IgD-negative memory B cell (primary cell): ENCODE data around the gene FBXW5. TPM values are rescaled to one million over a fixed set of nuclear protein-coding genes. Genes with fewer than 3 reads are reported as not detected.

Experiments used
- H3K27ac Mint-ChIP-seq, 3 donors: one replicate each; pipeline ENCODE4 v1.8.0; 2020 to 2022; ENCODE audit warnings: mild to moderate bottlenecking in 3 of 3, mixed read lengths in 3 of 3, moderate library complexity in 1 of 3
- H3K27me3 Mint-ChIP-seq: one replicate; pipeline ENCODE4 v1.8.0; 2021; ENCODE audit warnings: mixed read lengths
- H3K36me3 Mint-ChIP-seq: one replicate; pipeline ENCODE4 v1.8.0; 2020; ENCODE audit warnings: mild to moderate bottlenecking, mixed read lengths
- H3K4me1 Mint-ChIP-seq, 3 donors: one replicate each; pipeline ENCODE4 v1.8.0; 2020 to 2022; ENCODE audit warnings: mixed read lengths in 3 of 3, mild to moderate bottlenecking in 1 of 3
- H3K4me3 Mint-ChIP-seq, 4 donors: one replicate each; pipeline ENCODE4 v1.8.0; 2020 to 2022; ENCODE audit warnings: mild to moderate bottlenecking in 4 of 4, mixed read lengths in 4 of 4, moderate library complexity in 3 of 4
- H3K9me3 Mint-ChIP-seq, 3 donors: one replicate each; pipeline ENCODE4 v1.8.0; 2020 to 2021; ENCODE audit warnings: mixed read lengths in 3 of 3, mild to moderate bottlenecking in 1 of 3
- polyA plus RNA-seq: library from polyadenylated mRNA; unstranded; fragments of 300-500 nt; fragmentation: Illumina TruSeq; gene quantifications from one replicate; pipeline ENCODE4 v1.2.3, GENCODE V29; 2021

The FBXW5 gene
- polyA plus RNA-seq, 1 donor from 2014 or later, result 108 TPM

GRCh38 chr9:136927343-136928271 is 16.9 kb downstream of the FBXW5 start:
- peak overlapping the region in 1 of 3 donors; percentile 87 for H3K27ac Mint-ChIP-seq
- H3K9me3 Mint-ChIP-seq, result no peaks in the 10 kb centered on the region

GRCh38 chr9:136926749-136927148 is 17.8 kb downstream of the FBXW5 start:
- H3K36me3 Mint-ChIP-seq, result peaks cover 2% of the 10 kb centered on the region
- no peaks in the 10 kb centered on the region for H3K9me3 Mint-ChIP-seq
- no peak overlapping the region for H3K27ac Mint-ChIP-seq
- H3K27me3 Mint-ChIP-seq, result no peaks in the 10 kb centered on the region
- peaks cover 6 to 8% (median 6%) of the 10 kb centered on the region in 3 donors for H3K4me1 Mint-ChIP-seq
- no peak overlapping the region for H3K4me3 Mint-ChIP-seq

More at GRCh38 chr9:136927343-136928271, 16.9 kb downstream of the FBXW5 start:
- Mint-ChIP-seq H3K36me3 (peaks cover 4% of the 10 kb centered on the region), H3K4me1 (peaks cover 7 to 11% (median 10%) of the 10 kb centered on the region in 3 donors), H3K27me3 (no peaks in the 10 kb centered on the region), H3K4me3 (peak overlapping the region in 1 of 4 donors; percentile 50)

- Mint-ChIP-seq H3K27ac (no peak overlapping the region), H3K4me3 (no peak overlapping the region), H3K36me3 (peaks cover 2% of the 10 kb centered on the region), H3K9me3 (no peaks in the 10 kb centered on the region), H3K4me1 (peaks cover 5 to 8% (median 5%) of the 10 kb centered on the region in 3 donors), H3K27me3 (no peaks in the 10 kb centered on the region)
Measured at GRCh38 chr9:136926154-136926704, 18.3 kb downstream of the FBXW5 start.

- H3K27ac Mint-ChIP-seq, result no peak overlapping the region
- no peak overlapping the region for H3K4me3 Mint-ChIP-seq
- H3K27me3 Mint-ChIP-seq, result no peaks in the 10 kb centered on the region
- no peaks in the 10 kb centered on the region for H3K9me3 Mint-ChIP-seq
- H3K36me3 Mint-ChIP-seq, result peaks cover 2% of the 10 kb centered on the region
- peaks cover 5 to 8% (median 5%) of the 10 kb centered on the region in 3 donors for H3K4me1 Mint-ChIP-seq
Measured at GRCh38 chr9:136925414-136926153, 19.0 kb downstream of the FBXW5 start.

- peak overlapping the region in 1 of 3 donors; percentile 50 for H3K27ac Mint-ChIP-seq
- peaks cover 4% of the 10 kb centered on the region for H3K36me3 Mint-ChIP-seq
- no peaks in the 10 kb centered on the region for H3K9me3 Mint-ChIP-seq
Measured at GRCh38 chr9:136923881-136924280, 20.7 kb downstream of the FBXW5 start.

GRCh38 chr9:136922540-136922939 is 22.0 kb downstream of the FBXW5 start:
- peaks cover 0 to 2% (median 0%) of the 10 kb centered on the region in 3 donors for H3K4me1 Mint-ChIP-seq
- H3K36me3 Mint-ChIP-seq, result peaks cover 2% of the 10 kb centered on the region
- H3K27ac Mint-ChIP-seq, result no peak overlapping the region
- H3K9me3 Mint-ChIP-seq, result no peaks in the 10 kb centered on the region
- no peaks in the 10 kb centered on the region for H3K27me3 Mint-ChIP-seq
- H3K4me3 Mint-ChIP-seq, result no peak overlapping the region

More at GRCh38 chr9:136923881-136924280, 20.7 kb downstream of the FBXW5 start:
- peaks cover 3 to 6% (median 3%) of the 10 kb centered on the region in 3 donors for H3K4me1 Mint-ChIP-seq
- no peaks in the 10 kb centered on the region for H3K27me3 Mint-ChIP-seq
- H3K4me3 Mint-ChIP-seq, result no peak overlapping the region

- no peaks in the 10 kb centered on the region for H3K27me3 Mint-ChIP-seq
- no peak overlapping the region for H3K4me3 Mint-ChIP-seq
- H3K27ac Mint-ChIP-seq, result no peak overlapping the region
- H3K9me3 Mint-ChIP-seq, result no peaks in the 10 kb centered on the region
- H3K36me3 Mint-ChIP-seq, result peaks cover 3% of the 10 kb centered on the region
- H3K4me1 Mint-ChIP-seq, result no peaks in the 10 kb centered on the region
Measured at GRCh38 chr9:136921718-136922117, 22.8 kb downstream of the FBXW5 start.

- peaks cover 3% of the 10 kb centered on the region for H3K36me3 Mint-ChIP-seq
Measured at GRCh38 chr9:136921307-136921706, 23.2 kb downstream of the FBXW5 start.

GRCh38 chr9:136920734-136921231 is 23.8 kb downstream of the FBXW5 start:
- H3K4me1 Mint-ChIP-seq, result no peaks in the 10 kb centered on the region
- no peaks in the 10 kb centered on the region for H3K9me3 Mint-ChIP-seq
- no peak overlapping the region for H3K27ac Mint-ChIP-seq
- H3K27me3 Mint-ChIP-seq, result no peaks in the 10 kb centered on the region
- H3K36me3 Mint-ChIP-seq, result peaks cover 3% of the 10 kb centered on the region
- no peak overlapping the region for H3K4me3 Mint-ChIP-seq

More at GRCh38 chr9:136921307-136921706, 23.2 kb downstream of the FBXW5 start:
- Mint-ChIP-seq H3K4me3 (no peak overlapping the region), H3K4me1 (no peaks in the 10 kb centered on the region), H3K9me3 (no peaks in the 10 kb centered on the region), H3K27ac (no peak overlapping the region), H3K27me3 (no peaks in the 10 kb centered on the region)

- no peaks in the 10 kb centered on the region for H3K4me1 Mint-ChIP-seq
- H3K9me3 Mint-ChIP-seq, result no peaks in the 10 kb centered on the region
- peak overlapping the region in 1 of 3 donors; percentile 57 for H3K27ac Mint-ChIP-seq
- H3K4me3 Mint-ChIP-seq, result peak overlapping the region in 1 of 4 donors; percentile 23
- peaks cover 3% of the 10 kb centered on the region for H3K36me3 Mint-ChIP-seq
- H3K27me3 Mint-ChIP-seq, result no peaks in the 10 kb centered on the region
Measured at GRCh38 chr9:136920069-136920468, 24.5 kb downstream of the FBXW5 start.

GRCh38 chr9:136917902-136918301 is 26.6 kb downstream of the FBXW5 start:
- H3K9me3 Mint-ChIP-seq, result no peaks in the 10 kb centered on the region
- no peaks in the 10 kb centered on the region for H3K4me1 Mint-ChIP-seq
- H3K36me3 Mint-ChIP-seq, result peaks cover 3% of the 10 kb centered on the region
- H3K4me3 Mint-ChIP-seq, result no peak overlapping the region
- no peaks in the 10 kb centered on the region for H3K27me3 Mint-ChIP-seq
- H3K27ac Mint-ChIP-seq, result no peak overlapping the region

GRCh38 chr9:136916330-136917184 is 28.0 kb downstream of the FBXW5 start:
- no peak overlapping the region for H3K27ac Mint-ChIP-seq
- no peaks in the 10 kb centered on the region for H3K27me3 Mint-ChIP-seq
- H3K4me1 Mint-ChIP-seq, result no peaks in the 10 kb centered on the region
- peak overlapping the region in 1 of 4 donors; percentile 55 for H3K4me3 Mint-ChIP-seq
- no peaks in the 10 kb centered on the region for H3K9me3 Mint-ChIP-seq
- H3K36me3 Mint-ChIP-seq, result peaks cover 3% of the 10 kb centered on the region

- H3K9me3 Mint-ChIP-seq, result no peaks in the 10 kb centered on the region
- H3K4me1 Mint-ChIP-seq, result no peaks in the 10 kb centered on the region
- no peak overlapping the region for H3K4me3 Mint-ChIP-seq
- H3K27ac Mint-ChIP-seq, result no peak overlapping the region
- peaks cover 3% of the 10 kb centered on the region for H3K36me3 Mint-ChIP-seq
- H3K27me3 Mint-ChIP-seq, result no peaks in the 10 kb centered on the region
Measured at GRCh38 chr9:136915632-136916329, 28.8 kb downstream of the FBXW5 start.
